ENCODE data around the gene DNAJC15.

GRCh38 chr13:43003729-43004128 lies 19.7 kb upstream of the DNAJC15 start:
- TF ChIP-seq POLR2A (IDR thresholded peaks at IDR 0.05; ENCODE audit: low read length) = no peak
- TF ChIP-seq GATA1 (IDR thresholded peaks at IDR 0.05; ENCODE audit: low read depth, low read length) = no peak

All from erythroblast (primary cell).